ENCODE measurements around the gene VWA7. TPM values are rescaled to one million over a fixed set of nuclear protein-coding genes. Genes with fewer than 3 reads are reported as not detected.
A peak's percentile ranks its signal among the peaks of the same experiment; 100 is the strongest.

VWA7 gene
- polyA plus RNA-seq, 2 of the 4 experiments (the other 2 are of a cell fraction): 1.1 TPM

DNA sequence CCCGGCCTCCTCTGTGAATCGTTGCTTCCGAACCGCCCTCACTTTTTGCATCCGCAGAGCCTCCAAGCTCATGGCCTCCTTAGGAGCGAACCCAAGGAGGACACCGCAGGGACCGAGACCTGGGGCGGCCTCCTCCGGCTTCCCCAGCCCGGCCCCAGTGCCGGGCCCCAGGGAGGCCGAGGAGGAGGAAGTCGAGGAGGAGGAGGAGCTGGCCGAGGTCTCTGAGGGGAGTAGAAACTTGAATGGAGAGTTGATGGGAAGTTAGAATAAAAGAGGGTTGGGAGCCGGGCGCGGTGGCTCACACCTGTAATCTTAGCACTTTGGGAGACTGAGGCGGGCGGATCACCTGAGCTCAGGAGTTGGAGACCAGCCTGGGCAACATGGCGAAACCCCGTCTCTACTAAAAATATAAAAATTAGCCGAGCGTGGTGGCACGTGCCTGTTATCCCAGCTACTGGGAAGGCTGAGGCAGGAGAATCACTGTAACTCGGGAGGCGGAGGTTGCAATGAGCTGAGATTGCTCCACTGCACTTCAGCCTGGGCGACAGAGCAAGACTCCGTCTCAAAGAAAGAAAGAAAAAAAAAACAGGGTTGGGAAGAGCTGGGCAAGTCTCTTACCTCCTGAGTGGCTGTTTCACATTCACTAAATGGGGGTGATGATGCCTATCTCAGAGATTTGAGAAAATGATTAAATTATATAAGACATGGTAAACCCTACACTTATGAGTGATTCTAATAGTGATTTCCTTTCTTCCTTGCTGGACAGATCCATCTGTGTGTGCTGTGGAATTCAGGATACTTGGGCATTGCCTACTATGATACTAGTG is 36.5 kb downstream of the VWA7 start:
- H3K4me3 ChIP-seq: peak overlapping the region; percentile 67
- FAIRE-seq (no peak), ATAC-seq (no peak), DNase-seq (ENCODE audit: low read depth in 1 of 2, low spot score in 1 of 2) (no peak)
- peak overlapping the region; percentile 86 to 89 for H3K27ac ChIP-seq
- H3K4me2 ChIP-seq: peak overlapping the region; percentile 88
- CTCF ChIA-PET: interaction anchor here (0.6 to 4.5 kb wide), 3 partner anchors 11 to 29 kb away, joined by 5 to 30 read pairs (median 12); partner anchors contain the start of gene DDAH2
- no peak for TF ChIP-seq CHD4 (IDR thresholded peaks at IDR 0.05; ENCODE audit: borderline replicate concordance)
- TF ChIP-seq HDAC2 (IDR thresholded peaks at IDR 0.05): no peak
- no peak for TF ChIP-seq EHF (CRISPR knock-in tag; IDR thresholded peaks at IDR 0.05)
- TF ChIP-seq FOXS1 (CRISPR knock-in tag; IDR thresholded peaks at IDR 0.05): no peak
- no peak for TF ChIP-seq HOXB5 (CRISPR knock-in tag; IDR thresholded peaks at IDR 0.05)
- TF ChIP-seq, protein P1, sequence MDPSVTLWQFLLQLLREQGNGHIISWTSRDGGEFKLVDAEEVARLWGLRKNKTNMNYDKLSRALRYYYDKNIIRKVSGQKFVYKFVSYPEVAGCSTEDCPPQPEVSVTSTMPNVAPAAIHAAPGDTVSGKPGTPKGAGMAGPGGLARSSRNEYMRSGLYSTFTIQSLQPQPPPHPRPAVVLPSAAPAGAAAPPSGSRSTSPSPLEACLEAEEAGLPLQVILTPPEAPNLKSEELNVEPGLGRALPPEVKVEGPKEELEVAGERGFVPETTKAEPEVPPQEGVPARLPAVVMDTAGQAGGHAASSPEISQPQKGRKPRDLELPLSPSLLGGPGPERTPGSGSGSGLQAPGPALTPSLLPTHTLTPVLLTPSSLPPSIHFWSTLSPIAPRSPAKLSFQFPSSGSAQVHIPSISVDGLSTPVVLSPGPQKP (IDR thresholded peaks at IDR 0.05; ENCODE audit: low read depth, low read length): no peak
- TF ChIP-seq SREBF2 (IDR thresholded peaks at IDR 0.05): no peak
- TF ChIP-seq POLR2AphosphoS2 (conservative IDR thresholded peaks at IDR 0.05; ENCODE audit: low read length): no peak
- TF ChIP-seq EHMT2 (IDR thresholded peaks at IDR 0.05; ENCODE audit: low read depth): no peak
- TF ChIP-seq MYC (IDR thresholded peaks at IDR 0.05; ENCODE audit: borderline replicate concordance, low read length): no peak
- no peak for TF ChIP-seq EP300 (IDR thresholded peaks at IDR 0.05)
- TF ChIP-seq PHF8 (IDR thresholded peaks at IDR 0.05; ENCODE audit: borderline replicate concordance, low read depth): no peak
- no peak for TF ChIP-seq BHLHE40 (IDR thresholded peaks at IDR 0.05; ENCODE audit: low read depth, low read length)
- no peak for TF ChIP-seq NFE2L2 (conservative IDR thresholded peaks at IDR 0.05; ENCODE audit: low read length)
- no peak for TF ChIP-seq MAZ (IDR thresholded peaks at IDR 0.05; ENCODE audit: borderline replicate concordance, low read depth, low read length)
- TF ChIP-seq FOSL2 (IDR thresholded peaks at IDR 0.05): no peak
- TF ChIP-seq FOSL2 (CRISPR knock-in tag; IDR thresholded peaks at IDR 0.05): no peak
- TF ChIP-seq NR3C1 (IDR thresholded peaks at IDR 0.05): no peak
- no peaks in the 10 kb centered on the region for H3K9me3 ChIP-seq
- peaks cover 42% of the 10 kb centered on the region for H3K4me1 ChIP-seq
- POLR2A ChIA-PET: no interaction called here
- WGBS (ENCODE audit: missing lambda C conversion rate): 27% methylated on average over 28 of the region's 29 CpGs

DNA sequence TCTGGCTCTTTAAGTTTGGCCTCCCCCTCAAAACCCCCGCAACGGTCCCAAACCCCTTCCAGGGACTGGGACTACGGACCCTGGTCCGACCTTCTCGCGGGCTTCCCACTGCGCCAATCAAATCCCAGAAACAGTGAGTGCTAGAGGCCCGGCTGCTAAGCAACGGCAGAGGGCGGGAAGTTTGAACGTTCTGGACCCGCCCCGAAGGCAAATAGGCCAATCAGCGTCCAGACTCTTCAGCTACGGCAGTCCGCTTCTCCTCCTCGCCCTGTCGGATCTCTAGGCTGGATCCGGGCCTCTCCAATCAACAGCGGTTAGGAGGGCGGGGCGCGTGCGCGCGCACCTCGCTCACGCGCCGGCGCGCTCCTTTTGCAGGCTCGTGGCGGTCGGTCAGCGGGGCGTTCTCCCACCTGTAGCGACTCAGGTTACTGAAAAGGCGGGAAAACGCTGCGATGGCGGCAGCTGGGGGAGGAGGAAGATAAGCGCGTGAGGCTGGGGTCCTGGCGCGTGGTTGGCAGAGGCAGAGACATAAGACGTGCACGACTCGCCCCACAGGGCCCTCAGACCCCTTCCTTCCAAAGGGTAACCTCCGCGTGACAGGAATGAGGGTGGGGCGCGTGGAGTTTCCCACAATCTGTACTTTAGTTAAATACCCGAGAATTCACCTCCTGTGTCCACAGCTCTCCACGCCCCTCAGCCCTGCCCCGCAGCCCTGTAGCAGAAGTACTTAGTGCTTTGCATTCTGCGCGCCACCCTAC is 37.3 kb downstream of the VWA7 start, which contains the start of gene MSH5:
Gene MSH5, plus strand, starts transcription at position 367 of the 758 bp plus-strand sequence. CDS start 462 bp downstream, outside the sequence.
- Histone ChIP-seq H3K27ac (peak within 1 kb of the TSS; percentile 94 to 99), H3K9me3 (no peaks in the 10 kb centered on the region), H3K4me3 (peak within 1 kb of the TSS; percentile 67), H3K4me2 (peak within 1 kb of the TSS; percentile 99), H3K4me1 (peaks cover 42% of the 10 kb centered on the region)
- CTCF ChIA-PET: interaction anchor here (0.7 to 4.5 kb wide), 9 partner anchors 10 to 78 kb away, joined by 3 to 30 read pairs (median 4); partner anchors contain the start of genes DDAH2 and VARS1
- FAIRE-seq (no peak), ATAC-seq (peak; percentile 84 to 90), DNase-seq (ENCODE audit: low read depth in 1 of 2, low spot score in 1 of 2) (peak; percentile 92 to 99)
- WGBS (ENCODE audit: missing lambda C conversion rate): under 1% methylated on average over 51 of the region's 58 CpGs
- POLR2A ChIA-PET: interaction anchor here (0.6 to 1.3 kb wide), 5 partner anchors 10 to 75 kb away, joined by 3 to 5 read pairs (median 4); partner anchors contain the start of genes ABHD16A, HSPA1A and HSPA1L
- peak; percentile 97 for TF ChIP-seq MAX (IDR thresholded peaks at IDR 0.05)
- no peak for TF ChIP-seq CHD4 (IDR thresholded peaks at IDR 0.05; ENCODE audit: borderline replicate concordance)
- TF ChIP-seq NR3C1 (IDR thresholded peaks at IDR 0.05): no peak
- no peak for TF ChIP-seq CBX8 (IDR thresholded peaks at IDR 0.05)
- TF ChIP-seq, protein P2, sequence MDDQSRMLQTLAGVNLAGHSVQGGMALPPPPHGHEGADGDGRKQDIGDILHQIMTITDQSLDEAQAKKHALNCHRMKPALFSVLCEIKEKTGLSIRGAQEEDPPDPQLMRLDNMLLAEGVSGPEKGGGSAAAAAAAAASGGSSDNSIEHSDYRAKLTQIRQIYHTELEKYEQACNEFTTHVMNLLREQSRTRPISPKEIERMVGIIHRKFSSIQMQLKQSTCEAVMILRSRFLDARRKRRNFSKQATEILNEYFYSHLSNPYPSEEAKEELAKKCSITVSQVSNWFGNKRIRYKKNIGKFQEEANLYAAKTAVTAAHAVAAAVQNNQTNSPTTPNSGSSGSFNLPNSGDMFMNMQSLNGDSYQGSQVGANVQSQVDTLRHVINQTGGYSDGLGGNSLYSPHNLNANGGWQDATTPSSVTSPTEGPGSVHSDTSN (IDR thresholded peaks at IDR 0.05): no peak
- peak; percentile 76 for TF ChIP-seq CHD2 (IDR thresholded peaks at IDR 0.05; ENCODE audit: low read length, partially characterized antibody)
- peak in 1 of 2 experiments; percentile 52; a peak in 1 of 5 replicates for TF ChIP-seq JUN (IDR thresholded peaks at IDR 0.05)
- peak; percentile 52 for TF ChIP-seq POLR2A (IDR thresholded peaks at IDR 0.05; ENCODE audit: low read length)
- TF ChIP-seq, protein P3, sequence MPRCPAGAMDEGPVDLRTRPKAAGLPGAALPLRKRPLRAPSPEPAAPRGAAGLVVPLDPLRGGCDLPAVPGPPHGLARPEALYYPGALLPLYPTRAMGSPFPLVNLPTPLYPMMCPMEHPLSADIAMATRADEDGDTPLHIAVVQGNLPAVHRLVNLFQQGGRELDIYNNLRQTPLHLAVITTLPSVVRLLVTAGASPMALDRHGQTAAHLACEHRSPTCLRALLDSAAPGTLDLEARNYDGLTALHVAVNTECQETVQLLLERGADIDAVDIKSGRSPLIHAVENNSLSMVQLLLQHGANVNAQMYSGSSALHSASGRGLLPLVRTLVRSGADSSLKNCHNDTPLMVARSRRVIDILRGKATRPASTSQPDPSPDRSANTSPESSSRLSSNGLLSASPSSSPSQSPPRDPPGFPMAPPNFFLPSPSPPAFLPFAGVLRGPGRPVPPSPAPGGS (IDR thresholded peaks at IDR 0.05): no peak; the same call in 2 of the 3 replicates
- TF ChIP-seq POLR2AphosphoS2 (conservative IDR thresholded peaks at IDR 0.05; ENCODE audit: low read length): no peak
- no peak for TF ChIP-seq EP300 (IDR thresholded peaks at IDR 0.05)
- no peak for TF ChIP-seq ESRRA (IDR thresholded peaks at IDR 0.05; ENCODE audit: borderline replicate concordance, low read length)
- no peak for TF ChIP-seq GATA3 (IDR thresholded peaks at IDR 0.05; ENCODE audit: borderline replicate concordance)
- 0 out of 2 replicates have a peak, but pooled peaks have one; percentile 32 for TF ChIP-seq TP53 (CRISPR knock-in tag; IDR thresholded peaks at IDR 0.05)
- TF ChIP-seq HES2 (IDR thresholded peaks at IDR 0.05): no peak
- TF ChIP-seq SREBF2 (IDR thresholded peaks at IDR 0.05): no peak
- peak; percentile 9; the same call in 1 of the 2 replicates for TF ChIP-seq USF2 (IDR thresholded peaks at IDR 0.05)
- no peak for TF ChIP-seq CEBPB (IDR thresholded peaks at IDR 0.05)
- no peak for TF ChIP-seq NPAS2 (CRISPR knock-in tag; IDR thresholded peaks at IDR 0.05; ENCODE audit: borderline replicate concordance)
- TF ChIP-seq FOXS1 (CRISPR knock-in tag; IDR thresholded peaks at IDR 0.05): no peak
